ENCODE measurements around the gene IGSF9B.

The IGSF9B gene

DNA sequence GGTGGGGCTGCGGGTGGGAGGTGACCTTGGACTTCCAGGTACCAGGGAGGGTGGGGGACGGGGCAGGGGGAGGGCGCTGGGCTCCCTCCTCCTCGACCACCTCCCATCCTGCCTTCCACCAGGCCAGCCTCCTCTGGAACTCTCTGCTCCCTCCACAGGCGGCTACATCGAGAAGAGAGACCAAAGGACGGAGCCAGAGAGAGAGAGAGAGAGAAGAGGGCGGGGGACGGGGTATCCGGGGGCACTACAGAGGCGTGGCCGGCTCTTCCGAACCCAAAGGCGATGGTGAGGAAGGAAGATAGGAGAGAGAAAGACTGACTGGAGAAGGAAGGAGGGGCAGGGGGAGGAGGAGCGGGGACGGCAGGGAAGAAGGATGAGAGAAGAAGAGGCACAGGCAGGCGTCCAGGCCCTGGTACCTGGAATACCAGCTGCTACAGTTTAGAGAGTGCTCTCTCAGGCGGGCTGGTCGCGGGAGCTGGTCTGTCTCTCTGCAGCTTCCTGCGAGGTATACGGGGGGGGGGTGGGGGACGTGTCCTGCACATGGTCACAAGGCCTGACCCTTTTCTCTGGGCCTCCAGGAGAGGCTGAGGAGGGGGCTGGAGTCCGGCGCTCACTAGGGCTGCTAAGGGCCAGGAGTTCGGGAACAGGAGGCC, 38.0 kb downstream of the IGSF9B start:
- DNase-seq: no peak

DNA sequence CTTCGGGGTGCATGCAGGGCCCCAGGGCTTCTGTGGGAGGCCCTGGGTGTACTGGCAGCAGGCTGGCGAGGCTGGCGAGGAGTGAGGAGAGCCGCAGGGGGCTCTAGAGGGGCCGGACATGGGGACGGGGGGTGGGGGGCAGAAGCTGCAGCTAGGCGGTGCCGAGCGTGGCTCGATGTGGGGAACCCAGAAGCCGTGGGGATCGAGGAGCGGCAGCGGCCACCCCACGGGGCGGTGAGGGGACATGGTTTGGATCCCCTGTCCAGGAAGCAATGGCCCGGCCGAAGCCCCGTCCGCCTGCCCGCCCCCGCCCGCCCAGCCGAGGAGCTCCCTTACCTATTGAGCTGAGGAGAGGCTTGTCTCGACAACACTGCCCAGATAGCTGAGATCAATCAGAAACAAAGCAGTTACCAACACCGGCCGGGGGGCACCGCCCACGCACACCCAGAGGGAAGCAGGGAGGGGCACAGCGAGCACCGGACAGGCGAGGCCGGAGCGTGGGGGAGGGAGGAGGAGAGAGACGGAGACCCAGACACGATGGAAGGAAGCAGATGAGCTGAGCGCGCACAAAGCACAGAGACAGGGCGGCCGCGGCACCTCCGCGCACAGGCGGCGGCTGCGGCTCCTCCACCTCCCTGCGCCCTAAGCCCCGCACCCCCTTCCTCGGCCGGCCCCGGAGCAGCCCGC, 38.7 kb downstream of the IGSF9B start:
- no peak for DNase-seq

DNA sequence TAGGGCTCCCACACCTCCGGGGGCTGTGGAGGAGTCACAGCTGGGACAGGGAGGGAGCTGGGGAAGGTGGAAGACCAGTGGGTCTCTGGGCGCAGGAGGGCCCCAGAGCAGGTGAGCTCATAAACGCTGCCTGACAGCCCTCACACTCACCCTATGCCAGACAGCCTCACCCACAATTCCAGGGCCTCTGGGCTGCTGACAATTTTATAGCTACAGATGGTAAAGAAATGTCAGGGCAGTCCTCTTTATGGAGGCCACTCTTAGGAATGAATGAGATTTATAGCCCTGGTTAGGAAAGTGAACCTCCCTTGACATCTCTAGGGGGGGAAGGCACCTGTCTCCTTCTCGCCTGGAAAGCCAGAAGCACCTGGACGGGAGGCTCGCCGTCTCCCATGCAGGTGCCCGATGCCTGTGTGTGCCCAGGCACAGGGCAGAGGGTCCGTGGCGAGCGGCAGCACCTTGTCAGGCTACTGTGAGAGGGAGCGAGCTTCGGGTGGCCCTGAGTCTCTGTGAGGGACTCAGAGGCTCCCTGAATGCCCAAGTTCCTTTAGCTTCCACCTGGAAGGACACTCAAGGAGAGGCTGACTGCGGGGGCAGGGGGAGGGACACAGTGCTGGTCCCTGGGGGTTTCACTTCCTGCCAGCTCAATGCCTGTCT, 39.9 kb downstream of the IGSF9B start:
- no peak for DNase-seq

DNA sequence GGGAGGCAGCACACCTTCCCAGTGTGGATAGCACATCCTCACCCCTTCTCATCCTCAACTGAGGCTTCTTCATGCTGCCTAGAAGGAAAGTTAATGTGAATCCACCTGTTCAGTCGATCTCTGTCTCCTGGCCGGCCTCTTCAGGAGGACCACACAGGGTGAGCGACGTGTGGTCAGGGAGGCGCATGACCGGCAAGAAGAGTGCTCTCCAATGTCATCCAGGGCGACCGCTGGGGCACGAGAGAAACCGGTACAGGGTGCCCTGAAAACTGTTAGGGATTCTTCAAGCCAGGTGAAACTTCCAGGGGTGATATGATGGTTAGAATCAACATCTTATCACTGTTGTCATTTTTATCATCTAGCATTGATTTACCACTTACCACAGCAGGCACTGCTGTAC, 43.0 kb downstream of the IGSF9B start:
- no peak for DNase-seq

DNA sequence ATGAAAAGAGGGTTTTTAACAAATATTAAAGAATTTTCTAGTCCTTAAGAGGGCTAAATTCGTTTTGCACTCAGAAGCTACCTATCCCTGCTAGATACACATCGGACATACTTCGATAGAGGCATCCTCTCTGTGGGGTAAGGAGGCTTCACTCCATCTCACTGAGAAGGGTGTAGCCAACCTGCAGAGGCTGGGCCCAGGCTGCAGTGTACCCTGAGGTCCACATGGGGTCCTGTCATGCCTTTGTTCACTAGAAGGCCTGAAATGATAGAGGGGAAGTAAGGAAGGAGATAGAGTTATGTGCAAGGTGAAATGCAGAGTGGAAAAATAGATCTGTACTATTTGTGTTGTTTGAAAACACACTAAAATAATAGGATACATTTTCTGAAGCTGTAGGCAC, 45.6 kb downstream of the IGSF9B start:
- no peak for DNase-seq

DNA sequence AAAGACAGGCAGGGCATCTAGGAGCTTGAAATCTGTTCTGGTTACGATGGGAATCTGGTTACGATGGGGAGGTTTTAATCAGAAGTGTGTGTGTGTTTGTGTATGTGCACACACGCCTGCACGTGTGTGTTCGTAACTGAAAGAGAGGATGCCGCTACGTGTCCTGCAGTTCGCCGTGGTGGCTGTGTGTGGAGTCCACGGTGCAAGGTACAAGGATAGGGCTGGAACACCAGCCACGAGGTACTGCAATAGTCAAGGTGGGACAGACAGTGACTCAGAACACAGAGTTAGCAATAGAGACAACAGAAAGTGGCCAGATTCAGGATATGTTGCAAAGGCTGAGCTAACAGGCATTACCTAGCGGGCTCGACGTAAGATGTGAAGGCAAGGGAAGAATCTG, 46.7 kb downstream of the IGSF9B start:
- no peak for DNase-seq

DNA sequence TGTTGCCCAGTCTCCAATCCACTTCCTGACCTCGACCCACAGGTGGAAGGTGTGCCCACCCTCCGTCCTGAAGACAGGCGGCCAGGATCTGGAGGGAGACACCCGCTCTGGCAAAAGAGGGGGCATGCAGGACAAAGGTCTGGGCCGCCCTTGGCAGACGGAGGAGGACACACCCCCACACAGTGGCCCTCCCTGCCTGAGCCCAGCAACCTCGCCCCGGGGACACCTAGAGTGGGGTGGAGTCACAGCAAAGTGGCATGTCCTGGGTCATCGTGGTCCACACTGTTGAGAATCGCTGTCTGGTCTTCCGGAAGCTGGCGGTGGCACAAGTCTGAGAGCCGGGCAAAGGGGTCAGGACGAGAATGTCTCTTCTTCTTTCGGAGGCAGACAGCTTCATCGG, 47.9 kb downstream of the IGSF9B start:
- no peak for DNase-seq

DNA sequence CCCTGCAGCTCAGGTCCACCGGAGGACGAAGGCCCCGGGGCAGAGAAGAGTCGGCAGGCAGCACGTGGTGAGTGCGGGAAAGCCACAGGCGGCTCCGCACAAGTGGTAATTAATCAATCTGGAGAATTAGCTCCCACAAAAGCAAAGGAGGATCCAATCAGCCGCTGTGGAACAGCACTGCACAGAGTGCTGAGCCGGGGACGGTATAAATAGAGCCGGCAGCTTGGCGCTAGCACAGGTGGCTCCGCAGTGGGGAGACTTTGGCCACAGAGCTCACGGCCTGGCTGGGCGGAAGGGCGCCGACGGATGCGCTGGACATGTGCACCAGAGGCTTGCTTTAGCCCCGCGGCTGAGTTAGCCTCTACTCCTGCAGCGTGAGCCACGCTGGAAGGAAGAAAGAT, 48.9 kb downstream of the IGSF9B start:
- DNase-seq: no peak

DNA sequence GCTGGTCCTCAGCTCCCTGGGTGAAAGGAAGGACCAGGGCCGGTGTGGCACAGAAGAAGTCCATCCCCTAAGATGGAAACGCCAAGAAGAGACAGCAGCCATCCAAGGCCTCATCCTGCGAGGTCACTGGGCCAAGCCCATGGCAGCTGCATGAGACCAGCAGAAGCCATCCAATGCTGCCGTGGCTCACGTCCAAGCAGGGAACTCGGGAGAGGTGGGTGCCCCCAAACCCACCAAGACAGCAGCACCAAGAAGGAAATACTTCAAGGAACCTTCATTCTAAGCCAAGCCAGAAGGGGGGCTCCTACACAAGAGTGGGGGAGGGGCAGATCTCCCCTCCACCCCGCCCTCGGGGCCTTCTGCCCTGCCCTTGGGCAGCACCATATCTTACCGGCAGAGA, 49.6 kb downstream of the IGSF9B start:
- no peak for DNase-seq

DNA sequence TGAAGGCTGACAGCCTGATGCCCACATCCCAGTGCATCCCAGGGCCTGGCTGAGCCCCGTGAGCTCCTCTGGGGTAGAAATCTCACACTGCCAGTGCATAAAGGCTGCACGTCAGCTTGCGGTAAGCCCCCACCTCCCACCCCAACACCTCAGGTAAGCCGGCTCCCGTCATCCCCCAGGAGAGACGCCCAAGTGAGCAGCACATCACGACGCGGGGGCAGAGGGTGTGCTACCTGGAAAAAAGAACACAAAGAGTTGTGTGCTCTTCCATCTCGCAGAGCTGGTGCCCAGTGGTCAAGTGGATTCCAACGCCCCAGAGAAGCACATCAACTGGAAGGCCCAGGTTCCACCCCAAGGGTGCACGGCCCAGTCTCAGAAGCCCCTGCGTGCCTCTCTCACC, 50.0 kb downstream of the IGSF9B start:
- no peak for DNase-seq

DNA sequence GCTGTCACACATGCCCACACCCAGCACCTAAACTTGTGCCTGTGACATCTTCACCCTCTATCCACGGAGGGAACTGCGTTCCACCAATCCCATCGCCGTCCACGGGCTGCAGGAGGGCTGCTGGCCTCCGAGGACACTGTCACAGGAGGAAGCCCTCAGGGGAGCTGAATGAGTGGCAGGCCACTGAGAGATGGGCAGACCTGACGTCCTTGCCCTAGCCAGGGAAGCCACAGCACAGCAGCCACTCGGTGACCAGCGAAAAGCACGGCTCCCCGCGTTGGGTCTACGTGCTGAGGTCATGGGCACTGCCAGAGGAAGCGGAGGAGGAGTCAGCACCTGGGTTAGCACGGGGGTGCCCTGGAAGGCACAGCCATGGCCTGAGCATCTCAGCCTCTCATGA, 50.5 kb downstream of the IGSF9B start:
- DNase-seq: no peak

DNA sequence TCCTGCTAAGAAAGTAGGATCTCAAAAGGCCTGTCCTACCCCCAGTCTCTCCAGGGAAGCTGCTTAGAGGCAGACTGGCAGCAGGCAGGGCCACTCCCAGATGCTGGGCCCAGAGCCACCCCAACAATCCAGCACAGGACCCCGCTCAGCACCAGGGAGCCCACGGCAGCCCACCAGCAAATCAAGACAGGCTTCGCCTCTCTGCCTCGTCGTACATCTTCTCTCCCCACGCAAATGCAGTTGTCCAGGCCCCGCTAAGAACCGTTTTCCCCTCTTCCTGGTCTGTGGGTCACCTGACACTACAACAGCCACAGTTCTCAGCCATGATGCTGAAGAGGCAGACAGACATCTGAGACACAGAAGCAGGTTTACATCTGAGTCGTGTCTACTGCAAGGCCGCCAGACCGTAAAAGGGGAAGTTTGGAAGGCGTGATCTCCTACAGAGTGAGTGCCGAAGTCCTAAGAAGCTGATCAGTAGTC, 51.1 kb downstream of the IGSF9B start:
- peak; percentile 21 for DNase-seq

DNA sequence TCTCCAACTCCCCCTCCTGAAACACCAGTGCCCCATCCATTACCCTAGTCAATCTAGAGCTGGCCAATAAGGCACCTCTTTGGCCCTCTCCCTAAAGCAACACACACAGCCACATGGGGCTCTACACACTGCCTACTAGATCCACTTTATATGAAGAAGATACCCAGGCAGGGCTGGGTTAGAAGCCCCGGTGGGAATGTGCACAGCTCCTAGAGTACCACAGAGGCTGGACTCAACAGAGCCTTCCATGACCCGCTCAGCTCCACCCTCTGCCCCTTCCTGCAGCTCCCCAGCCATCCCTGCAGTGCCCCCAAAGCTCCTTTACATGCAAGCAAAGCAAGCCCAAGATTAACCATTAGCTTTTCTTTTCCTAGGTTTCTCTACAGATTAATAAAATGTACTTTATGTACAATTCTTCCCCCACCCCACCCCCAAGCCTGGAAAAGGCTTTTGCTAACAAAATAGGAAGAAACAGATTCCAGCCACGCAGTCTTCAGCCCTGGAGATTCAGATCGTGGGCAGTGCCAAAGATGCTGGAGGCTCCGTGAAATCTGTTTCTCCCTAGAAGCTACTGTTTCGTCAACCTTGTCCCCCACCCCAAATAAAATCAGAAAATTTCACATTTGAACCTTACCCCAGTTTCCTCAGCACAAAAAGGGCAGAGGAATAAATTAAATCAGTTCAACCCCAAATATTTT, 51.8 kb downstream of the IGSF9B start:
- DNase-seq: no peak

DNA sequence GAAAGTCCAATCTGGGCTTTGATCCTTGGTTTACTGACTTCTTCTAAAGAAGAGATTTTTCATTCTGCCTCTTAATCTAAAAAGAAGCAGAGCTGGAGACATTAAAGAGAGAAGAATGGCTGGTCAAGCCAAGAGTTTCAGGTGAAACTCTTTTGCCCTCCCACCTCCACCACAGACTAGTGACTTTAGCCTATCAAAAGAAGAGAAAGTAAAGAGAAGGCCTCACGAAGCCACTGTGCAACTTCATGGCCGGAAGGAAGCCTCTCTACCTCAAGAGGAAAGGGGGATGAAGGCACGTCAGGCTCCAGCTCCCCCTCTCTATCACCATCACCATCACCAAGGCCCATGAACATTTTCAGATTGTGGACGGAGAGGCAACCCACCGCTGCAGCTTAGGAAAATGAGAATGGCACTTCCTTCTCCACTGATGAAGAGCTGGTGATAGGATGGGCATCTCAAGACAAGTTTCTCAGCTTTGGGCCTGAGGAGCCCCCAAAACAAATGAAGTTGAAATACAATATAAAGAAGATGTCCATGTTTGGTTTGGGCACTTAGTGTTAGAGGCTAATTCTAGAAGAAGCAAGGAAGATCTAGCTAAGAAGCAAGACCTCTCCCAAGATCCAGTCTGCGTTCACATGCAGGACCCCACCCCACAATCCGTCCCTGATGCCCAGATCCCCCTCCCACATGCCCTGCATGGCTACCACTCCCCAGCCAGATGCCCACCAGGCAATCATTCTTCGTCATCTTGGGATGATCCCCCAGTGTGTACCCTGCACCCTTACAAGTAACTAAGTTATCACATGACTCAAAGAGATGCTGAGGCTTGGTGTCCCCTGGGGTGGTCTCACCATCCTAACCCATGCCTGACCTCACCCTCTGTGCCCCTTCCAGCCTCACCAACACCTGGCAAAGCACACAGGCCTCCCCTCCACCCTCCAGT, 52.6 kb downstream of the IGSF9B start:
- no peak for DNase-seq

DNA sequence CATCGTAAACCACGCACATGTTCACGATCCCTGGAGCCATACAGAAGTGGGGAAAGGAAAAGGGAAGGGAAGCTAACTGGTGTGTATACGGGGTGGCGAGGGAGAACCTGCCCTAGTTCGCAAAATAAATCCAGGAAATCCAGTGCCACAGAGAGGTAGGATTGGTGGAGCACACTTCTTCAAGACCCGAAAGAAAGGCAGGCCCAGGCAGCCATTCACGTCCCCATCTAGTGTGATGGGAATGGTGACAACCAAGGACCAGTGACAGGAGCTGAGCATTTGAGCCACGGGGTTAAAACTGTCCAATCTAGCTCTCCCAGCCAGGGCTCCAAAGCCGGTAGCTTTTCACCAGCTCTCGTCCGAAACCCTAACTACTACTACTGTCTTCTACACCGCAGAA, 53.7 kb downstream of the IGSF9B start:
- DNase-seq: no peak

DNA sequence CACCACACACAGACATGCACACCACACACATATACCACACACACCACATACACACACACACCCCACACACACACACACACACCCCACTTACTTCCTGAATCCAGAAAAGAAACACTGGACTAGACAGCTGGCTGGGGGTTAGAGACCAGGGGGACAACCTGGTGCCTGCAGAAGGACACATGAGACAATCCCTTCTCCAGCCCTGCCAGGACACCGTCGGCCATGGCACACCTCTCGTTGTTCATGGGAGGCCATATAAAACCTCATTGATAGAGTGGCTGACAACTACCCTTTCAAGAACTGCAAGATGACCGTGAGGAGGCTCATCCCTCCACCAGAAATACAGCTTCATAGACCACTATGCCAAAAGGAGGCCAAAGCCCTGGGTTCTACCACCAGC, 54.3 kb downstream of the IGSF9B start:
- DNase-seq: no peak

DNA sequence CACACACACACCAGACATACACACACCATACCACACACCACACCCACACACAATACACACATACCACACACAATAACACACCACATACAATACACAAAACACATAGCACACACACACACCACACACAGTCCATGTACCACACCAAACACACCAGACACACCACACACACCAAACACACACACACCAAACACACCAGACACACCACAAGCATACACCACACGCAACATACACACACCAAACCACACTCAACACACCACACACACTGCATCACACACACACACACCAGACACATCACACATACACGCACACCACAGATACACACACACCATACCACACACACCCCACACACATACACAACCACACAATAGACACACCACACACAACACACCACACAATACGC, 54.8 kb downstream of the IGSF9B start:
- DNase-seq: no peak

DNA sequence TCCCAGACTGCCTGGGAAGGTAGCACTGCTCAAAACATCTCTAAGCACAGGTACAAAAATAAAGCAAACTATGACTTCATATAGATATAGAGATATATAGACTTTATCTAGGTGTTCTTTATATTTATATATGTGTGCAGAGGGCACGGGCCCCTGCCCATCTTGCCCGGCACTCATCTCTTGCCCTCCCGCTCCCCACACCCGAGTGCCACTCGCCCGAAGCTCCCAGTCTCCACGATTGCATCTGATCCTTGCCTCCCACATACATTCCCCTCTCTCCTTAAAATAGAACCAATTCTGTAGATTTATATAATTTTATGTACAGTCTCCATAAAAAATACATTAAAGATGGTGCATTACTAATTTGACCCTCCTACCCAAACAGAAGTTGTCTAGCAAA, 55.5 kb downstream of the IGSF9B start:
- DNase-seq: no peak

DNA sequence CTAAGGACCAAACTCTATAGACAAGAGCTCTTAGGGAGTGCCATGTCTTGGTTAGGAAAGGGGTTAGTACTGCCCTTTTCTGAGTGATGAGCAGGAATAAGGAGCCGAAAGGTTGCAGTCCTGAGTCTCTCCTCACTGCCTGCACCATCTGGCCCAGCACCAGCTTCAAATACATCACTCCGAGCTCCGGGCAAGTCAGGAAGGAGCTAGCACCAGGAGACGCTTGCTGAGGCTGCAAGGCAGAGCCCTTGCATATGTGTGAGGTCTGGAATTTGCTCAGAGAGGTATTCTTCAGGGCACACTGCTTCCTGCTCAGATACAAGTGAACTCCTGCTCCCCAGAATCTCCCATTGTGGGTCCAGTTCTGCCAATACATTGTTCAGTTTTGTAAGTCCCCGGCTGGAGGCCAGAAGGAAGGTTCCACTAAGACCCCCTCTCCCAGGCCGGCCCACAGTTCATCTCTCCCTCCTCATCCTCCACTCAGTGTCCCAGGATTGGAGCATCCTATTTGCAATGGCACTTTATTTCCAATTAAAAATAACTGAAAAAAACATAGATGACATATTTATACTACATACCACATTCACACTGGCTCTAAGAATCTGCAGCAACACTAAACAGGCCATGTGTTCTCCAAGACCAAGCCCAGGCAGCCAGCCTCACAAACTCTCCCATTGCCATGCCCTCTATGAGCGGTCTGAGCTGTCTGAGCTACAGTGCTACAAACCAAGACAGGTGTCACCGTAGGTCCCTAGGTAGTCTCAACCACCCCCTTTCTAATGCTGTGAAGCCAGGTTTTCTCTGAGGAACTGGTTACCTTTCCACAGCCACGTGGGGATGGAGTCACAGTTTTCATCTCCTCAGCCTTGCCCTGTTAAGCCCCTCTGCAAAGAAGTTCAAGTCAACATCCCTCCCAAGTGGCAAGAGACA, 56.3 kb downstream of the IGSF9B start:
- DNase-seq: no peak

DNA sequence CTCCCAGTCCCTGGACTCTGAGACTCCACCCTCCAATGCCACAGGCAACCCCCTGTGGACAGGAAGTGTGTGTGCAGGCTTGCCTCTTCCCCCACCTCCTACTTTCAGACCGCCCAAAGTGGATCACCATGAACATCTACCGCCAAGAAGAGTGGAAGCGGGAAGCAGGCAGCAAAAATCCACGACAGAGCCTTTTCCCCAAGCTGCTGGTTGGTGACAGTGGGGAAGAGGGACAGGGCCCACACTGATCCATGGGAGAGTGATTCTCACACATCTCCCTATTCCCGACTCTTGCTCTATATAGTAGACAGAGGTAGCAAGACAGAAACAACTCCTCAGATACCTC, 58.0 kb downstream of the IGSF9B start:
- DNase-seq: no peak

DNA sequence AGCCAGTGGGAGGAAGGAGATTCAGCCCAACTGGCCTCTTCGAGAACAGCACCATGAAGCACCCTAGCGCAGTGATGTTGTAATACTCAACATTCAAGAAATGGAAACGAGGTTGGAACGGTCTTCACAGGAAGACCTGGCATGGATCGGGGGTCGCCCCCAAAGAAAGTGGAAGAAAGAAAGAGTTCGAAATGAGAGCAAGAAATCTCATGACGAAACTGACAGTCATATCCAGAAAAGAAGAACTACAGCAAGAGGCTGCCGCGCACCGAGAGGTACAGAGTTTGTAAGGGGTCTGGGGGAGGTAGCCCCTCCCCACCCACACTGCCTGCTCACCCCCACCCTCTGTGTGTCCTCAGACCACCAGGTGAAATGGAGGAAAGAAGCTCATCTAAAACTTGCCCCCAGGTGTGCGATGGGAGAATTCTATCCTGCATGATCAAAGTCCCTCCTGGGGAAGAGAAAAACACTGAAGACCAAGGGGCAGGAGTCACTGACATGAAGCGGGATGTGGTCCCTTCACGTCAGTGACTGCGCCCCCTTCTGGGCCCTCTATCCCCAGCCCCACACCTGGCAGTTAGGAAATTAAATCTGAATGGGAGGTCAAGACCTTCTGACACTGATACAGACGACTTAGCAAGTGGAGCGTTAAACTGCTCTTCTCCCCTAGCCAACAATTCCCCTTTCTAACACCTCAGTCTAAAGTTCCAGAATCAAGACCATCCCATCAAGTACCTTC, 58.6 kb downstream of the IGSF9B start:
- no peak for DNase-seq

All from MV-4-11 (cell line).